OCI-LY1 (cell line): ENCODE data around the gene MDH1B.

ENCODE experiments used
- CTCF ChIP-seq: fragments of 200-600 bp; sonication (generic), shearing (Covaris generic); IDR thresholded peaks from 2 replicates; pipeline ENCODE4 v1.5.1; 2017; ENCODE audit warnings: mild to moderate bottlenecking, antibody characterized with exemption, low read length, moderate library complexity, mixed read lengths
- EZH2 ChIP-seq: fragments of 200-600 bp; sonication (generic), shearing (Covaris generic); IDR thresholded peaks from 2 replicates; pipeline ENCODE4 v1.8.0; 2017; ENCODE audit warnings: borderline replicate concordance, mixed run types, mild to moderate bottlenecking, antibody characterized with exemption, low read length, moderate library complexity, mixed read lengths

DNA sequence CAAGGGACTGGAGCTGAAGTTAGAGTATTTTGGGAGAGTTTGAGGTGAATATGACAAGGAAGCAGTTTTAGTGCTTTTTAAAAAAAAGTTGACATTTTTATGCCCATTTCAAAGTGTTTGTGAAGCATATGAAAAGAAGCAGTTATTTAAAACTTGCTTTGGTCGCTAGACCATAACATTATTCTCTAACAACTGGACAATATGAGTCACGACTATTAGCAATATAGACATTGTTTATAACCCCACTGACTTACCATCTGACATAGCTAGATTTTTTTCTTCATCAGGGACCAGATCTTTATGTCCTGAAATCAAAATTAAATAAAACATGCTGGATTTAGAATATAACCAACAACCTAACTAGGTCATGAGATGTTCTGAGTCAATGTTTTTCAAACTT lies 24.3 kb downstream of the MDH1B start:
- TF ChIP-seq CTCF (no peak), EZH2 (no peak)
